Panc1 (cell line): ENCODE measurements around the gene ELMO1. TPM values are rescaled to one million over a fixed set of nuclear protein-coding genes. Genes with fewer than 3 reads are reported as not detected.

ENCODE experiments used
- ATAC-seq: fragments of 200-7000 bp; cut with Tn5 transposase; 2 replicates; pipeline ENCODE4 v1.9.1; 2020; ENCODE audit warnings: mild to moderate bottlenecking, moderate library complexity
- BruUV-seq: library from RNA; stranded (reverse); fragments of 400-500 nt; replicated peaks from 2 replicates; lab custom pipeline; 2021; lab: Mats Ljungman, UMichigan
- CTCF ChIA-PET: fragments of 300-600 bp; sonication (Branson Sonifier 250); formaldehyde crosslinking; loops from one replicate; lab custom pipeline; 2022; ENCODE audit warnings: antibody characterized with exemption; lab: Charles Lee
- POLR2A ChIA-PET: fragments of 300-600 bp; sonication (Branson Sonifier 250); formaldehyde crosslinking; loops from one replicate; lab custom pipeline; 2022; ENCODE audit warnings: antibody characterized with exemption; lab: Charles Lee
- DNase-seq: peaks from one replicate; pipeline ENCODE4 v3.0.0-alpha.2; 2010; ENCODE audit warnings: low read depth, low spot score
- H3K27ac ChIP-seq: 2 replicates; pipeline ENCODE4 v1.5.1; 2011; ENCODE audit warnings: mild to moderate bottlenecking, low read length, inconsistent platforms
- H3K27me3 ChIP-seq: fragments of 200-500 bp; sonication (Bioruptor generic); 2 replicates; pipeline ENCODE4 v1.6.0; 2014; ENCODE audit warnings: low read length, inconsistent platforms; ENCODE audit not compliant: control insufficient read depth, insufficient read depth
- H3K36me3 ChIP-seq: fragments of 200-500 bp; sonication (Bioruptor generic); 2 replicates; pipeline ENCODE4 v1.5.1; 2014; ENCODE audit warnings: inconsistent platforms, mild to moderate bottlenecking, low read length, moderate library complexity; ENCODE audit not compliant: control insufficient read depth, insufficient read depth
- H3K4me1 ChIP-seq: 2 replicates; pipeline ENCODE4 v1.5.1; 2011; ENCODE audit warnings: inconsistent platforms, mild to moderate bottlenecking, low read length, moderate library complexity; ENCODE audit not compliant: control insufficient read depth, insufficient read depth
- H3K4me3 ChIP-seq, 2 experiments: 2 replicates each; pipeline ENCODE4 v1.5.1; 2011 to 2012; ENCODE audit warnings: low read depth in 2 of 2, low read length in 2 of 2, mild to moderate bottlenecking in 2 of 2, inconsistent platforms in 1 of 2, moderate library complexity in 1 of 2
- H3K9me3 ChIP-seq: fragments of 200-500 bp; sonication (Bioruptor generic); 2 replicates; pipeline ENCODE4 v1.5.1; 2014; ENCODE audit warnings: low read depth, mild to moderate bottlenecking, inconsistent platforms, low read length, moderate library complexity; ENCODE audit not compliant: control insufficient read depth, insufficient read depth
- CTCF ChIP-seq: fragments of 450-650 bp; IDR thresholded peaks from 2 replicates; pipeline ENCODE4 v1.5.1; 2017; ENCODE audit warnings: mild to moderate bottlenecking
- POLR2AphosphoS5 ChIP-seq: IDR thresholded peaks from 2 replicates; pipeline ENCODE4 v1.6.1; 2012; ENCODE audit warnings: mild to moderate bottlenecking, low read depth, low read length, moderate library complexity
- REST ChIP-seq, 2 experiments: IDR thresholded peaks; 2 replicates each; pipeline ENCODE4 v1.6.1; 2011 to 2012; ENCODE audit warnings: low read depth in 2 of 2, control low read depth in 1 of 2, low read length in 1 of 2, mild to moderate bottlenecking in 1 of 2, moderate library complexity in 1 of 2; ENCODE audit not compliant: insufficient read depth in 1 of 2
- SIN3A ChIP-seq: IDR thresholded peaks from 2 replicates; pipeline ENCODE4 v1.6.1; 2012; ENCODE audit warnings: low read depth, mild to moderate bottlenecking, low read length, moderate library complexity, borderline replicate concordance; ENCODE audit not compliant: insufficient read depth
- TCF7L2 ChIP-seq: IDR thresholded peaks from 2 replicates; pipeline ENCODE4 v1.6.1; 2011; ENCODE audit warnings: mild to moderate bottlenecking, low read depth, low read length, inconsistent platforms
- in situ Hi-C: cut with HindIII; loops from 2 replicates; pipeline ENCODE4 v1.10.0; 2016; ENCODE audit warnings: low sequenced_read_pairs, low pct_unique_long_range_greater_than_20kb
- intact Hi-C: fragments of 100-400 bp; cut with micrococcal nuclease; formaldehyde crosslinking; loops from one replicate; pipeline ENCODE4 v1.10.0; 2022; ENCODE audit not compliant: unreplicated experiment
- total RNA-seq: library from RNA; stranded (reverse); gene quantifications from one replicate; pipeline ENCODE4 v1.2.1, GENCODE V29; 2021; ENCODE audit not compliant: unreplicated experiment

The ELMO1 gene
- total RNA-seq, 1 experiment from 2014 or later: 0.80 TPM

GRCh38 chr7:37342176-37342687 lies 106.4 kb downstream of the ELMO1 start:
- TF ChIP-seq TCF7L2: no peak
- TF ChIP-seq CTCF: no peak
- TF ChIP-seq SIN3A: no peak
- no peak for TF ChIP-seq POLR2AphosphoS5
- TF ChIP-seq REST (IDR thresholded peaks at IDR 0.05; ENCODE audit: insufficient read depth in 1 of 2, low read depth in 2 of 2, low read length in 1 of 2): no peak
- H3K4me1 ChIP-seq: no peaks in the 10 kb centered on the region
- ChIA-PET CTCF (no interaction called here), POLR2A (no interaction called here)
- intact Hi-C loops: no loop called here
- no TSS peak for BruUV-seq
- in situ Hi-C loops: no loop called here
- H3K4me3 ChIP-seq: no peak overlapping the region
- ATAC-seq: no peak
- no peak overlapping the region for H3K27ac ChIP-seq
- peaks cover 2% of the 10 kb centered on the region; the same call in 1 of the 2 replicates for H3K27me3 ChIP-seq
- no peak for DNase-seq
- no peaks in the 10 kb centered on the region for H3K36me3 ChIP-seq
- H3K9me3 ChIP-seq: no peaks in the 10 kb centered on the region

- in situ Hi-C loops (no loop called here), intact Hi-C loops (no loop called here)
- Histone ChIP-seq H3K27ac (no peak overlapping the region), H3K9me3 (no peaks in the 10 kb centered on the region), H3K4me3 (no peak overlapping the region), H3K36me3 (no peaks in the 10 kb centered on the region), H3K4me1 (no peaks in the 10 kb centered on the region), H3K27me3 (peaks cover 2% of the 10 kb centered on the region; the same call in 1 of the 2 replicates)
- no TSS peak for BruUV-seq
- ATAC-seq (no peak), DNase-seq (no peak)
- CTCF ChIA-PET: no interaction called here
- TF ChIP-seq CTCF (no peak), TCF7L2 (no peak), REST (IDR thresholded peaks at IDR 0.05; ENCODE audit: insufficient read depth in 1 of 2, low read depth in 2 of 2, low read length in 1 of 2) (no peak), SIN3A (no peak), POLR2AphosphoS5 (no peak)
- POLR2A ChIA-PET: no interaction called here
Measured at GRCh38 chr7:37341033-37341630, 107.5 kb downstream of the ELMO1 start.
